Measurements from ENCODE around the gene DOK1.

GRCh38 chr2:74538881-74539339 is 15.6 kb upstream of the DOK1 start:
- TF ChIP-seq POLR2AphosphoS5 (IDR thresholded peaks at IDR 0.05) (no peak), CTCF (IDR thresholded peaks at IDR 0.05) (no peak)
